Activated naive CD4-positive, alpha-beta T cell treated with anti-CD3 and anti-CD28 coated beads for 36 hours (primary cell): Measurements from ENCODE around the gene TMEM200B. TPM values are rescaled to one million over a fixed set of nuclear protein-coding genes. Genes with fewer than 3 reads are reported as not detected.
"Not testable (repeated sequence)": the region's sequence is repeated elsewhere in the genome, so short reads cannot be mapped to it uniquely, and the experiment has no call there.

Experiments
- CTCF ChIA-PET: fragments of 350-600 bp; sonication (Branson Sonifier 250); formaldehyde crosslinking; loops from one replicate; lab custom pipeline; 2021; ENCODE audit warnings: antibody characterized with exemption; lab: Charles Lee
- DNase-seq: peaks from one replicate; pipeline ENCODE4 v3.0.0-alpha.2; 2020
- H3K27ac Mint-ChIP-seq: one replicate; pipeline ENCODE4 v1.8.0; 2021; ENCODE audit warnings: mild to moderate bottlenecking, mixed read lengths
- H3K27me3 Mint-ChIP-seq: one replicate; pipeline ENCODE4 v1.8.0; 2021; ENCODE audit warnings: low read depth, mixed read lengths
- H3K36me3 Mint-ChIP-seq: one replicate; pipeline ENCODE4 v1.8.0; 2021; ENCODE audit warnings: low read depth, mixed read lengths
- H3K4me1 Mint-ChIP-seq: one replicate; pipeline ENCODE4 v1.8.0; 2021; ENCODE audit warnings: low read depth, mixed read lengths
- H3K4me3 Mint-ChIP-seq: one replicate; pipeline ENCODE4 v1.8.0; 2021; ENCODE audit warnings: mild to moderate bottlenecking, moderate library complexity, mixed read lengths
- H3K9me3 Mint-ChIP-seq: one replicate; pipeline ENCODE4 v1.8.0; 2021; ENCODE audit warnings: mixed read lengths
- intact Hi-C: fragments of 100-400 bp; cut with micrococcal nuclease; formaldehyde crosslinking; loops from one replicate; pipeline ENCODE4 v1.15.1; 2023
- total RNA-seq, 2 experiments: library from RNA; stranded (reverse); gene quantifications; one replicate each; pipeline ENCODE4 v1.2.3, GENCODE V29; 2021

The TMEM200B gene
- total RNA-seq, 2 experiments from 2014 or later = 2.6 to 2.7 TPM

GRCh38 chr1:29094954-29095353 lies 28.7 kb downstream of the TMEM200B start:
- Mint-ChIP-seq H3K36me3 (peaks cover 53% of the 10 kb centered on the region), H3K9me3 (peaks cover 2% of the 10 kb centered on the region), H3K27me3 (no peaks in the 10 kb centered on the region), H3K4me1 (peaks cover 10% of the 10 kb centered on the region), H3K4me3 (no peak overlapping the region), H3K27ac (no peak overlapping the region)
- intact Hi-C loops = no loop called here
- DNase-seq = no peak
- CTCF ChIA-PET = no interaction called here

GRCh38 chr1:29094433-29094832 lies 29.3 kb downstream of the TMEM200B start:
- H3K36me3 Mint-ChIP-seq = peaks cover 53% of the 10 kb centered on the region
- intact Hi-C loops = no loop called here
- no peak for DNase-seq
- H3K9me3 Mint-ChIP-seq = peaks cover 2% of the 10 kb centered on the region
- H3K4me3 Mint-ChIP-seq = no peak overlapping the region
- H3K27ac Mint-ChIP-seq = no peak overlapping the region
- CTCF ChIA-PET = interaction anchor here (0.6 kb wide), 1 partner anchor 41 kb away, joined by 5 read pairs; no protein-coding TSS in a partner anchor
- H3K4me1 Mint-ChIP-seq = peaks cover 10% of the 10 kb centered on the region
- no peaks in the 10 kb centered on the region for H3K27me3 Mint-ChIP-seq

GRCh38 chr1:29092704-29093103 lies 31.0 kb downstream of the TMEM200B start:
- H3K36me3 Mint-ChIP-seq = peaks cover 54% of the 10 kb centered on the region
- not testable (repeated sequence) for H3K27ac Mint-ChIP-seq

GRCh38 chr1:29090937-29091618 lies 32.6 kb downstream of the TMEM200B start:
- H3K4me3 Mint-ChIP-seq = no peak overlapping the region
- H3K36me3 Mint-ChIP-seq = peaks cover 47% of the 10 kb centered on the region
- H3K4me1 Mint-ChIP-seq = peaks cover 4% of the 10 kb centered on the region
- intact Hi-C loops = no loop called here
- CTCF ChIA-PET = no interaction called here
- H3K9me3 Mint-ChIP-seq = peaks cover 2% of the 10 kb centered on the region
- H3K27ac Mint-ChIP-seq = no peak overlapping the region
- H3K27me3 Mint-ChIP-seq = no peaks in the 10 kb centered on the region
- no peak for DNase-seq

More at GRCh38 chr1:29092704-29093103, 31.0 kb downstream of the TMEM200B start:
- intact Hi-C loops, H3K4me3 Mint-ChIP-seq, H3K9me3 Mint-ChIP-seq, CTCF ChIA-PET, H3K27me3 Mint-ChIP-seq, H3K4me1 Mint-ChIP-seq, DNase-seq: not testable (repeated sequence)

GRCh38 chr1:29084196-29084521 lies 39.5 kb downstream of the TMEM200B start:
- no peak overlapping the region for H3K4me3 Mint-ChIP-seq
- peak overlapping the region; percentile 69 for H3K27ac Mint-ChIP-seq
- peaks cover 7% of the 10 kb centered on the region for H3K36me3 Mint-ChIP-seq
- DNase-seq = no peak
- H3K9me3 Mint-ChIP-seq = no peaks in the 10 kb centered on the region
- H3K4me1 Mint-ChIP-seq = peaks cover 15% of the 10 kb centered on the region
- intact Hi-C loops = no loop called here
- no peaks in the 10 kb centered on the region for H3K27me3 Mint-ChIP-seq
- CTCF ChIA-PET = interaction anchor here (0.6 to 1.0 kb wide), 2 partner anchors 24 to 118 kb away, joined by 3 to 4 read pairs; no protein-coding TSS in a partner anchor

- peaks cover 4% of the 10 kb centered on the region for H3K36me3 Mint-ChIP-seq
- H3K27ac Mint-ChIP-seq = peak overlapping the region; percentile 69
- intact Hi-C loops = no loop called here
- CTCF ChIA-PET = interaction anchor here (1.0 kb wide), 1 partner anchor 118 kb away, joined by 3 read pairs; no protein-coding TSS in a partner anchor
- H3K9me3 Mint-ChIP-seq = no peaks in the 10 kb centered on the region
- H3K4me3 Mint-ChIP-seq = no peak overlapping the region
- no peaks in the 10 kb centered on the region for H3K27me3 Mint-ChIP-seq
- H3K4me1 Mint-ChIP-seq = peaks cover 15% of the 10 kb centered on the region
- no peak for DNase-seq
Measured at GRCh38 chr1:29083317-29084195, 40.1 kb downstream of the TMEM200B start.

GRCh38 chr1:29082519-29082918 lies 41.2 kb downstream of the TMEM200B start:
- Mint-ChIP-seq H3K4me1 (peaks cover 15% of the 10 kb centered on the region), H3K9me3 (no peaks in the 10 kb centered on the region), H3K4me3 (no peak overlapping the region), H3K36me3 (peaks cover 6% of the 10 kb centered on the region), H3K27me3 (no peaks in the 10 kb centered on the region), H3K27ac (no peak overlapping the region)
- DNase-seq = no peak
- CTCF ChIA-PET = interaction anchor here (0.6 to 1.3 kb wide), 4 partner anchors 13 to 197 kb away, joined by 3 to 4 read pairs (median 4); no protein-coding TSS in a partner anchor
- intact Hi-C loops = no loop called here

- intact Hi-C loops = no loop called here
Measured at GRCh38 chr1:29081201-29081600, 42.5 kb downstream of the TMEM200B start.

GRCh38 chr1:29079916-29080629 lies 43.6 kb downstream of the TMEM200B start:
- DNase-seq, CTCF ChIA-PET, H3K27me3 Mint-ChIP-seq, H3K27ac Mint-ChIP-seq, H3K9me3 Mint-ChIP-seq, H3K4me3 Mint-ChIP-seq, intact Hi-C loops, H3K36me3 Mint-ChIP-seq: not testable (repeated sequence)
- peaks cover 15% of the 10 kb centered on the region for H3K4me1 Mint-ChIP-seq

More at GRCh38 chr1:29081201-29081600, 42.5 kb downstream of the TMEM200B start:
- no peaks in the 10 kb centered on the region for H3K9me3 Mint-ChIP-seq
- peaks cover 6% of the 10 kb centered on the region for H3K36me3 Mint-ChIP-seq
- H3K27me3 Mint-ChIP-seq = no peaks in the 10 kb centered on the region
- no peak overlapping the region for H3K27ac Mint-ChIP-seq
- CTCF ChIA-PET = interaction anchor here (0.7 to 1.2 kb wide), 2 partner anchors 12 to 1141 kb away, joined by 3 to 4 read pairs; no protein-coding TSS in a partner anchor
- peaks cover 15% of the 10 kb centered on the region for H3K4me1 Mint-ChIP-seq
- H3K4me3 Mint-ChIP-seq = no peak overlapping the region
- DNase-seq = no peak

- CTCF ChIA-PET = interaction anchor here (1.2 kb wide), 1 partner anchor 43 kb away, joined by 6 read pairs; no protein-coding TSS in a partner anchor
- Mint-ChIP-seq H3K9me3 (no peaks in the 10 kb centered on the region), H3K4me1 (peaks cover 10% of the 10 kb centered on the region), H3K27me3 (no peaks in the 10 kb centered on the region), H3K36me3 (peaks cover 6% of the 10 kb centered on the region), H3K27ac (no peak overlapping the region), H3K4me3 (no peak overlapping the region)
- intact Hi-C loops = no loop called here
- no peak for DNase-seq
Measured at GRCh38 chr1:29077155-29077554, 46.5 kb downstream of the TMEM200B start.
